ENCODE results near the gene KANSL2.
"Not testable (repeated sequence)": the region's sequence is repeated elsewhere in the genome, so short reads cannot be mapped to it uniquely, and the experiment has no call there.

The KANSL2 gene

GRCh38 chr12:48640428-48640827 lies 41.6 kb downstream of the KANSL2 start:
- no peak for TF ChIP-seq Cebpa-rat (IDR thresholded peaks at IDR 0.05)
- Histone ChIP-seq H4K20me1 (no peaks in the 10 kb centered on the region), H3K9ac (no peak overlapping the region), H3K36me3 (peaks cover 28 to 55% (median 49%) of the 10 kb centered on the region in 11 experiments), H3K27ac (no peak overlapping the region), H3K4me2 (no peak overlapping the region), H3K4me1 (no peaks in the 10 kb centered on the region), H3K4me3 (no peak overlapping the region), H3K9me3 (replicated peaks in 1 of 11) (peaks cover 40 to 54% (median 50%) of the 10 kb centered on the region in 11 experiments), H3K27me3 (no peaks in the 10 kb centered on the region)

- TF ChIP-seq Cebpa-rat (IDR thresholded peaks at IDR 0.05), result no peak
- H4K20me1 ChIP-seq, result no peaks in the 10 kb centered on the region
- no peak overlapping the region for H3K27ac ChIP-seq
These were observed 51.0 kb downstream of the KANSL2 start for GRCh38 chr12:48631071-48631470.

GRCh38 chr12:48630346-48630745 lies 51.7 kb downstream of the KANSL2 start:
- Histone ChIP-seq H3K36me3 (peaks cover 0 to 8% (median 0%) of the 10 kb centered on the region in 11 experiments; a peak in 1 of 22 replicates), H3K4me2 (no peak overlapping the region), H3K27me3 (no peaks in the 10 kb centered on the region), H3K9me3 (replicated peaks in 1 of 11) (no peaks in the 10 kb centered on the region), H3K4me3 (no peak overlapping the region), H4K20me1 (no peaks in the 10 kb centered on the region), H3K9ac (no peak overlapping the region), H3K27ac (no peak overlapping the region), H3K4me1 (peaks cover 0 to 12% (median 2%) of the 10 kb centered on the region in 10 experiments; a peak in 6 of 20 replicates)
- no peak for TF ChIP-seq Cebpa-rat (IDR thresholded peaks at IDR 0.05)

More at GRCh38 chr12:48631071-48631470, 51.0 kb downstream of the KANSL2 start:
- Histone ChIP-seq H3K9me3 (replicated peaks in 1 of 11) (no peaks in the 10 kb centered on the region), H3K4me1 (peaks cover 0 to 12% (median 2%) of the 10 kb centered on the region in 10 experiments; a peak in 6 of 20 replicates), H3K27me3 (no peaks in the 10 kb centered on the region), H3K36me3 (peaks cover 0 to 8% (median 0%) of the 10 kb centered on the region in 11 experiments; a peak in 1 of 22 replicates), H3K4me3 (no peak overlapping the region), H3K4me2 (no peak overlapping the region), H3K9ac (no peak overlapping the region)

- H3K4me2 ChIP-seq, result peak overlapping the region in 1 of 11 experiments; percentile 31; a peak in 2 of 22 replicates
- no peak overlapping the region for H3K9ac ChIP-seq
- H3K9me3 ChIP-seq (replicated peaks in 1 of 11), result no peaks in the 10 kb centered on the region
- H3K4me3 ChIP-seq, result no peak overlapping the region
- H4K20me1 ChIP-seq, result no peaks in the 10 kb centered on the region
- H3K36me3 ChIP-seq, result peaks cover 0 to under 1% (median 0%) of the 10 kb centered on the region in 11 experiments; a peak in 1 of 22 replicates
- no peak for TF ChIP-seq Cebpa-rat (IDR thresholded peaks at IDR 0.05)
- H3K27me3 ChIP-seq, result no peaks in the 10 kb centered on the region
- peaks cover 0 to 12% (median 2%) of the 10 kb centered on the region in 10 experiments; a peak in 6 of 20 replicates for H3K4me1 ChIP-seq
- H3K27ac ChIP-seq, result no peak overlapping the region
These were observed 52.5 kb downstream of the KANSL2 start for GRCh38 chr12:48629541-48629940.

- Histone ChIP-seq H3K4me3 (no peak overlapping the region), H3K4me2 (peak overlapping the region in 1 of 11 experiments; percentile 54; a peak in 2 of 22 replicates), H4K20me1 (no peaks in the 10 kb centered on the region), H3K9ac (no peak overlapping the region), H3K36me3 (no peaks in the 10 kb centered on the region), H3K27ac (no peak overlapping the region), H3K9me3 (replicated peaks in 1 of 11) (peaks cover 0 to 15% (median 10%) of the 10 kb centered on the region in 11 experiments; a peak in 14 of 22 replicates), H3K4me1 (peaks cover 0 to 12% (median 2%) of the 10 kb centered on the region in 10 experiments; a peak in 6 of 20 replicates), H3K27me3 (no peaks in the 10 kb centered on the region)
- TF ChIP-seq Cebpa-rat (IDR thresholded peaks at IDR 0.05), result no peak
These were observed 54.5 kb downstream of the KANSL2 start for GRCh38 chr12:48627556-48627955.

GRCh38 chr12:48622997-48623396 lies 59.0 kb downstream of the KANSL2 start:
- not testable (repeated sequence) for H3K9ac ChIP-seq, H3K4me3 ChIP-seq
- peaks cover 0 to 17% (median 12%) of the 10 kb centered on the region in 11 experiments; a peak in 14 of 22 replicates for H3K9me3 ChIP-seq (replicated peaks in 1 of 11)

GRCh38 chr12:48618541-48618940 lies 63.5 kb downstream of the KANSL2 start:
- Histone ChIP-seq H3K27ac (no peak overlapping the region), H3K4me3 (no peak overlapping the region), H4K20me1 (no peaks in the 10 kb centered on the region), H3K9me3 (replicated peaks in 1 of 11) (peaks cover 17 to 30% (median 28%) of the 10 kb centered on the region in 11 experiments), H3K36me3 (no peaks in the 10 kb centered on the region), H3K4me1 (peaks cover 0 to 4% (median 0%) of the 10 kb centered on the region in 10 experiments; a peak in 1 of 20 replicates), H3K9ac (no peak overlapping the region), H3K4me2 (no peak overlapping the region), H3K27me3 (no peaks in the 10 kb centered on the region)
- no peak for TF ChIP-seq Cebpa-rat (IDR thresholded peaks at IDR 0.05)

More at GRCh38 chr12:48622997-48623396, 59.0 kb downstream of the KANSL2 start:
- not testable (repeated sequence) for H3K27me3 ChIP-seq, H3K27ac ChIP-seq, H3K4me2 ChIP-seq, H4K20me1 ChIP-seq, H3K36me3 ChIP-seq, H3K4me1 ChIP-seq

GRCh38 chr12:48615681-48616080 lies 66.4 kb downstream of the KANSL2 start:
- no peak overlapping the region for H3K9ac ChIP-seq
- peaks cover 40 to 47% (median 46%) of the 10 kb centered on the region in 11 experiments for H3K9me3 ChIP-seq (replicated peaks in 1 of 11)
- no peaks in the 10 kb centered on the region for H4K20me1 ChIP-seq
- no peaks in the 10 kb centered on the region for H3K27me3 ChIP-seq
- peaks cover 0 to 4% (median 0%) of the 10 kb centered on the region in 10 experiments; a peak in 1 of 20 replicates for H3K4me1 ChIP-seq
- no peak for TF ChIP-seq Cebpa-rat (IDR thresholded peaks at IDR 0.05)
- H3K4me2 ChIP-seq, result peak overlapping the region in 1 of 11 experiments; percentile 15; a peak in 1 of 22 replicates
- H3K27ac ChIP-seq, result no peak overlapping the region
- H3K36me3 ChIP-seq, result no peaks in the 10 kb centered on the region
- no peak overlapping the region for H3K4me3 ChIP-seq

- no peak overlapping the region for H3K4me3 ChIP-seq
- H3K9ac ChIP-seq, result no peak overlapping the region
- H4K20me1 ChIP-seq, result no peaks in the 10 kb centered on the region
- no peaks in the 10 kb centered on the region for H3K27me3 ChIP-seq
- H3K4me2 ChIP-seq, result no peak overlapping the region
- H3K4me1 ChIP-seq, result peaks cover 0 to 4% (median 0%) of the 10 kb centered on the region in 10 experiments; a peak in 1 of 20 replicates
- H3K27ac ChIP-seq, result no peak overlapping the region
- no peak for TF ChIP-seq Cebpa-rat (IDR thresholded peaks at IDR 0.05)
- no peaks in the 10 kb centered on the region for H3K36me3 ChIP-seq
- H3K9me3 ChIP-seq (replicated peaks in 1 of 11), result peaks cover 51 to 65% (median 58%) of the 10 kb centered on the region in 11 experiments
These were observed 68.7 kb downstream of the KANSL2 start for GRCh38 chr12:48613321-48613720.
